ENCODE measurements around the gene NCKAP5. TPM values are rescaled to one million over a fixed set of nuclear protein-coding genes. Genes with fewer than 3 reads are reported as not detected.

The NCKAP5 gene
- total and polyA plus RNA-seq, 2 of the 8 experiments (the other 6 are each of a cell fraction or from before 2014, with no cell fraction given) = 0.27 to 0.86 TPM

DNA sequence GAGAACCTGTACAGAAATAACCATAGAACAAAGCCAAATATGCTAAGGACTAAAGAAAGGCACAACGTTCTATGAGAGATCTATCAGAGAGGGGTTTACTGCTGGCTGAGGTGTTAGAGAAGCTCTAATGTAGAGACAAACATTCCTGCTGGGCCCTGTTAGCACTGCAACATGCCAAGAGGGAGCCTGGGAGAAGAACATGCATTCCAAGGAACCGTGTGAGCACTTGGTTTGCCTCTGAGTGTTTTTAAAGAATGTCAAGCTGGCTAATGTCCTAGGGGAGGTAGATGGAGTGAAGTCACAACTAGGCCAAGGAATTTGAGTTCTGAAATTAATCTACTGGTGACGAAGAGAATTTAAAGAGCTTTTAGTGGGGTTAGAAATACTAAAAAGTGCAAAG is 514.0 kb downstream of the NCKAP5 start:
- POLR2A ChIA-PET (ENCODE audit: partially characterized antibody) = no interaction called here

More for the DNA sequence above, 514.0 kb downstream of the NCKAP5 start:
- Histone ChIP-seq H3K4me1 (replicated peaks in 1 of 4; ENCODE audit: control insufficient read depth in 3 of 4, insufficient read depth in 4 of 4, low read length in 3 of 4) (0 out of 7 replicates have a peak, but pooled peaks cover 0 to 2% (median 0%) of the 10 kb centered on the region in 4 experiments), H3K23me2 (ENCODE audit: low read depth, low read length) (no peaks in the 10 kb centered on the region), H4K91ac (replicated peaks; ENCODE audit: insufficient read length, low read length) (no peak overlapping the region), H4K20me1 (replicated peaks in 1 of 2; ENCODE audit: control insufficient read depth in 1 of 2, insufficient read depth in 2 of 2, low read length in 2 of 2) (no peaks in the 10 kb centered on the region), H3K4ac (replicated peaks; ENCODE audit: insufficient read length, low read depth, low read length) (no peak overlapping the region), H2BK5ac (ENCODE audit: low read depth, low read length) (no peak overlapping the region), H3K4me3 (ENCODE audit: extremely low read depth in 1 of 4, insufficient read depth in 2 of 4, low read depth in 3 of 4, low read length in 4 of 4) (no peak overlapping the region), H4K8ac (ENCODE audit: extremely low read depth, insufficient read depth, low read length) (no peak overlapping the region), H3K14ac (ENCODE audit: insufficient read length) (no peak overlapping the region), H2BK120ac (replicated peaks; ENCODE audit: low read depth, low read length) (no peak overlapping the region), H3K9me3 (ENCODE audit: insufficient read depth in 2 of 2, low read depth in 1 of 2, low read length in 1 of 2) (no peaks in the 10 kb centered on the region), H4K5ac (ENCODE audit: insufficient read length, low read depth, low read length) (no peak overlapping the region), H2BK12ac (ENCODE audit: low read depth, low read length) (no peak overlapping the region), H2BK15ac (ENCODE audit: low read length) (no peak overlapping the region), H3K23ac (ENCODE audit: insufficient read length) (no peak overlapping the region), H3K4me2 (ENCODE audit: insufficient read depth in 1 of 2, low read depth in 2 of 2, low read length in 2 of 2) (no peak overlapping the region), H3K79me2 (ENCODE audit: control insufficient read depth in 1 of 2, insufficient read depth in 2 of 2, low read length in 2 of 2) (no peaks in the 10 kb centered on the region), H3K18ac (ENCODE audit: extremely low read depth, low read length) (no peak overlapping the region), H2AK5ac (ENCODE audit: low read depth, low read length) (no peak overlapping the region), H3K79me1 (ENCODE audit: low read depth, low read length) (no peaks in the 10 kb centered on the region), H3K9ac (replicated peaks in 1 of 4; ENCODE audit: extremely low read depth in 1 of 4, low read depth in 3 of 4, low read length in 3 of 4) (no peak overlapping the region), H3K56ac (replicated peaks; ENCODE audit: insufficient read length, low read depth, low read length) (no peak overlapping the region), H2BK20ac (ENCODE audit: low read length) (no peak overlapping the region), H3K27me3 (replicated peaks in 1 of 4; ENCODE audit: control insufficient read depth in 3 of 4, extremely low read depth in 1 of 4, insufficient read depth in 3 of 4, low read length in 3 of 4) (no peaks in the 10 kb centered on the region), H3K36me3 (ENCODE audit: control insufficient read depth in 2 of 4, insufficient read depth in 4 of 4, low read length in 3 of 4) (no peaks in the 10 kb centered on the region), H3K27ac (ENCODE audit: low read depth, low read length) (no peak overlapping the region), H2AFZ (ENCODE audit: low read length) (no peak overlapping the region)
- FAIRE-seq (no peak), DNase-seq (ENCODE audit: low read depth in 1 of 2, low spot score in 2 of 2) (no peak)
- CTCF ChIA-PET (ENCODE audit: partially characterized antibody) = no interaction called here
- 80% methylated on average over 3 of the region's 3 CpGs; no CpG with 5 or more reads in 1 of the 2 experiments for WGBS, 2 experiments (ENCODE audit: extremely low coverage in 1 of 2, insufficient coverage in 1 of 2, insufficient read length in 1 of 2, insufficient replicate concordance in 2 of 2, low coverage in 1 of 2, low lambda C conversion rate in 2 of 2, missing lambda C conversion rate in 1 of 2)
- TF ChIP-seq TEAD4 (IDR thresholded peaks at IDR 0.05; ENCODE audit: low read depth, low read length) = peak; percentile 72
- no peak for TF ChIP-seq HDAC6 (IDR thresholded peaks at IDR 0.05; ENCODE audit: low read depth, low read length)
